ENCODE data around the gene STRIT1. TPM values are rescaled to one million over a fixed set of nuclear protein-coding genes. Genes with fewer than 3 reads are reported as not detected.
A peak's percentile ranks its signal among the peaks of the same experiment; 100 is the strongest.

Gene STRIT1
- total and polyA plus RNA-seq, 9 of the 15 experiments (the other 6 are each of a cell fraction or from before 2014, with no cell fraction given) = not detected

GRCh38 chr3:155334914-155335723, 41.6 kb upstream of the STRIT1 start (continued):
- TF ChIP-seq, protein P1, sequence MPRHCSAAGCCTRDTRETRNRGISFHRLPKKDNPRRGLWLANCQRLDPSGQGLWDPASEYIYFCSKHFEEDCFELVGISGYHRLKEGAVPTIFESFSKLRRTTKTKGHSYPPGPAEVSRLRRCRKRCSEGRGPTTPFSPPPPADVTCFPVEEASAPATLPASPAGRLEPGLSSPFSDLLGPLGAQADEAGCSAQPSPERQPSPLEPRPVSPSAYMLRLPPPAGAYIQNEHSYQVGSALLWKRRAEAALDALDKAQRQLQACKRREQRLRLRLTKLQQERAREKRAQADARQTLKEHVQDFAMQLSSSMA (CRISPR knock-in tag; IDR thresholded peaks at IDR 0.05) = no peak
- TF ChIP-seq MCM3 (IDR thresholded peaks at IDR 0.05) = no peak
- no peak for TF ChIP-seq PTRF (tag; IDR thresholded peaks at IDR 0.05)
- TF ChIP-seq ZNF3 (CRISPR knock-in tag; IDR thresholded peaks at IDR 0.05) = no peak
- peak; percentile 83 for TF ChIP-seq SMARCE1 (IDR thresholded peaks at IDR 0.05)
- no peak for TF ChIP-seq STAT5B (CRISPR knock-in tag; IDR thresholded peaks at IDR 0.05)
- peak; percentile 89 for TF ChIP-seq L3MBTL2 (IDR thresholded peaks at IDR 0.05)
- TF ChIP-seq CTBP1 (IDR thresholded peaks at IDR 0.05; ENCODE audit: borderline replicate concordance) = no peak
- no peak for TF ChIP-seq XRCC3 (IDR thresholded peaks at IDR 0.05)
- no peak for TF ChIP-seq RFX1 (IDR thresholded peaks at IDR 0.05)
- TF ChIP-seq TCF7 (IDR thresholded peaks at IDR 0.05; ENCODE audit: borderline replicate concordance) = no peak
- TF ChIP-seq, protein P2, sequence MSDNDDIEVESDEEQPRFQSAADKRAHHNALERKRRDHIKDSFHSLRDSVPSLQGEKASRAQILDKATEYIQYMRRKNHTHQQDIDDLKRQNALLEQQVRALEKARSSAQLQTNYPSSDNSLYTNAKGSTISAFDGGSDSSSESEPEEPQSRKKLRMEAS (CRISPR knock-in tag; IDR thresholded peaks at IDR 0.05) = peak; percentile 93
- TF ChIP-seq ZNF140 (CRISPR knock-in tag; IDR thresholded peaks at IDR 0.05) = no peak
- TF ChIP-seq PHF8 (IDR thresholded peaks at IDR 0.05; ENCODE audit: borderline replicate concordance, low read length) = no peak; the same call in 1 of the 2 replicates
- TF ChIP-seq ARID1B (IDR thresholded peaks at IDR 0.05) = peak; percentile 95
- TF ChIP-seq ETV1 (tag; conservative IDR thresholded peaks at IDR 0.05; ENCODE audit: low read depth) = peak; percentile 99
- TF ChIP-seq CBX2 (IDR thresholded peaks at IDR 0.05; ENCODE audit: insufficient read depth, low read length, poor library complexity, severe bottlenecking) = no peak
- peak; percentile 56; the same call in 1 of the 2 replicates for TF ChIP-seq MITF (IDR thresholded peaks at IDR 0.05)
- peak; percentile 91 for TF ChIP-seq ZNF395 (CRISPR knock-in tag; IDR thresholded peaks at IDR 0.05)
- TF ChIP-seq IRF2 (CRISPR knock-in tag; IDR thresholded peaks at IDR 0.05) = no peak
- no peak for TF ChIP-seq ELK3 (CRISPR knock-in tag; IDR thresholded peaks at IDR 0.05)
- TF ChIP-seq HMG20B (CRISPR knock-in tag; IDR thresholded peaks at IDR 0.05) = no peak
- no peak for TF ChIP-seq TCFL5 (CRISPR knock-in tag; conservative IDR thresholded peaks at IDR 0.05)
- TF ChIP-seq RUNX1 (IDR thresholded peaks at IDR 0.05; ENCODE audit: low read depth) = 0 out of 2 replicates have a peak, but pooled peaks have one; percentile 47
- peak; percentile 46 for TF ChIP-seq ZFP36 (IDR thresholded peaks at IDR 0.05; ENCODE audit: low read depth, low read length, partially characterized antibody)
- no peak for TF ChIP-seq GTF2F1 (IDR thresholded peaks at IDR 0.05; ENCODE audit: low read depth, low read length)
- no peak for TF ChIP-seq RHOXF2B (CRISPR knock-in tag; conservative IDR thresholded peaks at IDR 0.05)
